HK-2 (cell line): ENCODE data around the gene FRMD7.
"Not testable (repeated sequence)": the region's sequence is repeated elsewhere in the genome, so short reads cannot be mapped to it uniquely, and the experiment has no call there.

Experiments used
- DNase-seq: peaks from one replicate; pipeline ENCODE4 v3.0.0-alpha.2; 2018; ENCODE audit not compliant: unreplicated experiment

The FRMD7 gene, protein sequence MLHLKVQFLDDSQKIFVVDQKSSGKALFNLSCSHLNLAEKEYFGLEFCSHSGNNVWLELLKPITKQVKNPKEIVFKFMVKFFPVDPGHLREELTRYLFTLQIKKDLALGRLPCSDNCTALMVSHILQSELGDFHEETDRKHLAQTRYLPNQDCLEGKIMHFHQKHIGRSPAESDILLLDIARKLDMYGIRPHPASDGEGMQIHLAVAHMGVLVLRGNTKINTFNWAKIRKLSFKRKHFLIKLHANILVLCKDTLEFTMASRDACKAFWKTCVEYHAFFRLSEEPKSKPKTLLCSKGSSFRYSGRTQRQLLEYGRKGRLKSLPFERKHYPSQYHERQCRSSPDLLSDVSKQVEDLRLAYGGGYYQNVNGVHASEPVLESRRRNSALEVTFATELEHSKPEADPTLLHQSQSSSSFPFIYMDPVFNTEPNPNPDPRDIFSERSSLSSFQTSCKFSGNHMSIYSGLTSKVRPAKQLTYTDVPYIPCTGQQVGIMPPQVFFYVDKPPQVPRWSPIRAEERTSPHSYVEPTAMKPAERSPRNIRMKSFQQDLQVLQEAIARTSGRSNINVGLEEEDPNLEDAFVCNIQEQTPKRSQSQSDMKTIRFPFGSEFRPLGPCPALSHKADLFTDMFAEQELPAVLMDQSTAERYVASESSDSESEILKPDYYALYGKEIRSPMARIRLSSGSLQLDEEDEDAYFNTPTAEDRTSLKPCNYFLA

DNA sequence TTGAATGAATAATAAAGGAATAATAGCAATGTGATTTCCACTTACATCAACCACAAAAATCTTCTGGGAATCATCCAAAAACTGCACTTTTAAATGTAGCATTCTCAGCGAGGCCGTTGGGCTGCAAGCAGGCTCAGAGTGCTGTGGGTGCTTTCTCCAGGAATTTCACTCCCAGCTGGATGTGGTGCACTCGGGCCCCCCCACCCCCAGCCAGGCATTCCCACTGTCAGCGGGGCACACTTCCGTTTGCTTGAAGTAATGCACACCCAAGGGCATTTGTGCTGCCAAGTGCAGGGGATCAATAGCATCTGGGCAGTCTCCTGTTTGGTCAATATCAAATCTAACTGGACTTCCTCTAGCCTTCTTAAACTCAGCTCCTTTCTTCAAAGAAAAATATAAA lies at the start of gene FRMD7:
Gene FRMD7 (minus strand): TSS at position 278 of the 400 bp plus-strand sequence. CDS start 176 bp downstream, at position 102.
- DNase-seq, result no peak

DNA sequence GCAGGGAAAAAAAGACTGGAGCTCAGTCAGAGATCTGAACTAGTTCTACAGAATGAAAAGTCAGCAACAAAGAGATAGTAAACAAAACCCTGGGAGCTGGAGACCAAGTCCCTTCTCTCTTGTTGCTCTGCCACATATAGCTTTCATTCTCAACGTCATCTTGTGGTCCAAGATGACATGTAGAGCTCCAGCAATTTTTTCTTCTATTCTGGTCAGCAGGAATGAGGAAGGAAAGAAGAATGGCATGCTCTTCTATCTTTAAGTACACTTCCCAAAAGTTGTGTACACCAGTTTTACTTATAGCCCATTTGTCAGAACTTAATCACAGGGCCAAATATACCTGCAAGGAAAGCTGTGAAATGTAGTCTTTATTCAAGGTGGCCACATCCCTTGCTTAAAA lies 45.8 kb upstream of the FRMD7 start:
- no peak for DNase-seq

DNA sequence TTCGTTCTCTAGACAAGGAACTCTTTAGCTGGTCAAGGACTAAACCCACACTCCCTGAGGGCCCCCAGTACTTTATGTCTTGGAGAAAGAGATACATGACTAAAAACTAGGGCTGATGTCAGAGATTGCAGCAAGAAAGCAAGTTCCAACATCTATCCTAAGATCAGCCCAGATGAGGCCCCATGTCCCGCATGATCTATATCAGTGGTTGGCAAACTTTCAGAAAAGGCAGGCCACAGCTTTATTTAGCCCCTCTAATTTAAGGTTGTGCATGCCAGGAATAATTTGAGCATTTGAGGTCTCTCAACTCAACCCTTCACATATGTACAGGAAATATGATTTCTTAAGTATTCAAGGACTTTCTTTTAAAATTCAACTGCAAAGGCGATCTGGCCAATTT lies 44.1 kb upstream of the FRMD7 start:
- DNase-seq, result no peak

DNA sequence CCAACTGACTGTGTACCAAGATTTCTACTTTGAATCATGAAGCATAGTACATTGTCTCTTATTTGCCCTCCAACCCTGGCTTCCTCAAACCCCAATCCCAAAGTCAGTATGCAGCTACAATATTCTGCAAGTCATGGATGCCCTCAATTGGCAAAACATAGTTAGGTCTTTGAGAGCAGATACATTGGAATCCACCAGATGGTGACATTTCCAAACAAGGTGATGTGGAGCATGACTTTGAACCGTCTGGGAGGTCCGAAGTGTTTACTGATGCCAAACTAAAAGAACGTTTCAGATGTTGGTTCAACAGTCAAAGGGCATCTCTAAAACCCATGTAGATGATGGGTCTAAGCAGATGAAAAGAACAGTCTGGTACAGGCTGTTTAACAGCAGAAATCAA lies 43.7 kb upstream of the FRMD7 start:
- no peak for DNase-seq

DNA sequence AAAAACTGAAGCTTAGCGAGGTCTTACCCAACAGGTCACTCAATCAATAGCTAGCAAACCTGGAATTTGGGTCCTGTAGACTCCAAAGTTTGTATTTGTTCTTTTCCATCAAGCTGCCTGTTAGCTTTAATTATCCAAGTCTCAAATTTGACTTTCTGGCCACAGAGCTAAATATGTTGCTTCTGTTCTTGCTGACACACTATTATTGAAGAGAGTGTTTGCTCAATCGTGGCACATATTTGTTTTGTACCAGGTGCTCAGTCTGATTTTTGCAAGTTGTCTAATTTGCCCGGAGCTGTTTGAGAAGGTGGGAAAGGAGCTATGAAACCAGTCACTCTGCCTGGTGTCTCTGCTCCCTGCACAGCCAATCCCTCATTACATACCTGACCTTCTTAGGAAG lies 41.7 kb upstream of the FRMD7 start:
- no peak for DNase-seq

DNA sequence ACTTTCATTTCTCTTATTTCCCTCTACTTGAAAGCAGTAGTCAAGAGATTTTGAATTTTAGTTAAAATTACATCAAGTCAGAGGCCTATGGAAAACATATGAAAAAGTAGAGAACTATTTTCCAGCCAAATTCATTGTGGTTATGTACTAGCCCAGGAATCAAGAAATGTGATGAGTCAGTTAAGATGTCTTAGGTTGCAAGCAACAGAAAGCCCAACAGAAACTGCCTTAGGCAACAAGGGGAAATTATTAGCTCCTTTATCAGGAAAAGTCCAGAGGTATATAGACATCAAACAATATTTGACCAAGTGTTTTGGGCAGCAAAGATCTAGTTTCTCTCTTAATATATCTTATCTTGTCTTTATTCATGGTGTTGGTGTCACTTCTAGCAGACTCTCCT lies 37.8 kb upstream of the FRMD7 start:
- no peak for DNase-seq

DNA sequence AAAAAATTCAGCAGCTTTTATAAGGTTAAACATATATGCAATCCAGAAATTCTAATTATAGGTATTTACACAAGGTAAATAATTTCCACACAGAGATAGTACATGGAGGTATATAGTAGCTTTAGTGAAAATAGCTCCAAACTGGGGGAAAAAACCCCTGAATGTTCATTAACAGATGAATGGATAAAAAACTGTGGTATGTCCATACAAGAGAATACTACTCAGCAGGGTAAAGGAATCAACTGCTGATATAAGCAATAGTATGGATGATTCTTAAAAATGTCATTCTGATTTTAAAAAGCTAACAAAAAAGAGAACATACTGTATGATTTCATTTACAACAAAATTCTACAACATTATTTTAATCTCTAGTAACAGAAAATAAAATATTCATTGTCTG lies 37.2 kb upstream of the FRMD7 start:
- no peak for DNase-seq

DNA sequence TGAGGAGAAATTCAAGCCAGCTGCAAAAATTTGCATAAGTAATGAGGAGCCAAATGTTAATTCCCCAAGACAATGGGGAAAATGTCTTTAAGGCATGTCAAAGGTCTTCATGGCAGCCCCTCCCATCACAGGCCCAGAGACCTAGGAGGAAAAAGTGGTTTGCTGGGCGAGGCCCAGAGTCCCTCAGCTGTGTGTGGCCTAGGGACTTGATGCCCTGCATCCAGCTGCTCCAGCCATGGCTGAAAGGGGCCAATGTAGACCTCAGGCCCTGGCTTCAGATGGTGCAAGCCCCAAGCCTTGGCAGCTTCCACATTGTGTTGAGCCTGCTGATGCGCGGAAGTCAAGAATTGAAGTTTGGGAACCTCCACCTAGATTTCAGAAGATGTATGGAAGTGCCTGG lies 35.3 kb upstream of the FRMD7 start:
- not testable (repeated sequence) for DNase-seq

DNA sequence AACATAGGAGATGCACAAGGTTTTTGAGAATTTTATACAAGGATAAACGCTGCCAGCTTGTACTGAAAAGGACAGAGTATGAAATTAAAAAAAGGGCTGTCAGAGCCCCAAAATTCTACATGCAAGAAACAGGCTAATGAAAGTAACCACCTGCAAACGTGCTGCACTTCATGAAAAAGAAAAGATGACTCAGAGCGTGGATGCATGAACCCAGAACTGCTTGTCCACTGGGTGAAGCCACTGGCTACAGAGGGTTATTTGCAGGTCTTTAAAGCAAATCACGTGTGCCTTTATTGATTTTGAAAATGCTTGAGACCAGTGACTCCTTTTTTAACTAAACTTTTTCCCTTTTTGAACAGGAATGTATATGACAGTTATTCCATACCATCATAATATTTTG lies 25.3 kb upstream of the FRMD7 start:
- no peak for DNase-seq

DNA sequence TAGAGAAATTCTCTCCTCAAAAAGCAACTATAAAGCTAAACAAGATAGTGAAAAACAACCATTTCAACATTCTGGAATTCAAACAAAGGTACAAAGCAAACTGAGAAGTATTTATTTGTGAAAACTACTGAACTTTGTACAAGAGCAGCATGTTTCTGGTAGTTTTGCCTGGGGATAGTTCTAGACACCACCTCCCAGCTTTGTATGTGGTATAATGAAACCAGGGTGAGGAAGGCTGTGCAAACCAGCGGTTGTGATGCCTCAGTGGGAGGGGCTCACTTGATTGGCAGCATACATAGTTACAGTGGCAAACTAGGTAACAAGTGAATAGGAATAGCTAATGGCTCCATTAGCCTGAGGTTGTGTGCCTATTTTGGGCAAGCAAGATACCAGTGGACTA lies 18.6 kb upstream of the FRMD7 start:
- no peak for DNase-seq

DNA sequence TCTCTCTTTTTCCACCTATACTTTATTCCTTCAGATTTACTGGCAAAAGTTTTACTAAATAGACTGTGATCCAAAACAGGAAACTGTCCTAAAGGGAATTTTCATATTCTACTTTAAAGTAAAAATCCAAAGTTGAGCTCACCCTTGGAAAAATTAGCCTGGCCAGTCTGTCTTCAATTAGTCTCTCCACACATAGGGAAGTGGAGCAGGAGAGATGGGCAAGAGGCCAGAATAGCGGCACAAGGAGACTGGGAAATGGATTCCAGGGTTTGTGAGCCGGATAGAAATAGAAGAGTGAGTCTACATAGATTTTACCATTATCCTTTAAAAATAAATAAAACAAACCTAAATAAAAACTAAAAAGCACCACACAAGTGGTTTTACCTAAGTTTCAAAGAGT lies 16.2 kb upstream of the FRMD7 start:
- no peak for DNase-seq

DNA sequence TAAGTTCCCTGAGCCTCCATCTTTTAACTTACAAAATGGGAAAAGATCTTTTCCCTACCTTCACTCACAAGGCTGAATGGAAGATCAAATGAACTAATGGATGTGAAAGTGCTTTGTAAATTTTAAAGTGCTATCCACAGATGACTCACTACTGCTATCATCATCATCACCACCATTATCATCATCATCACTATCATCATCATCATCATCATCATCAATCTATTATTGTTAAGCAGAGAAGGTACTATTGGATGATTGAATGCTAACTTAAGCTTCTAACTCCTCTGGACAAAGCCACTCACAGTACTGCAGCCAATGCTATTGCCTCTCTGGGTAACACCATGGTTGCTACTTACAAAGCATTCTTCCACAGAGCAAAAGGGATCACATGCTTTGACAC lies 1.9 kb downstream of the FRMD7 start:
- DNase-seq, result no peak

DNA sequence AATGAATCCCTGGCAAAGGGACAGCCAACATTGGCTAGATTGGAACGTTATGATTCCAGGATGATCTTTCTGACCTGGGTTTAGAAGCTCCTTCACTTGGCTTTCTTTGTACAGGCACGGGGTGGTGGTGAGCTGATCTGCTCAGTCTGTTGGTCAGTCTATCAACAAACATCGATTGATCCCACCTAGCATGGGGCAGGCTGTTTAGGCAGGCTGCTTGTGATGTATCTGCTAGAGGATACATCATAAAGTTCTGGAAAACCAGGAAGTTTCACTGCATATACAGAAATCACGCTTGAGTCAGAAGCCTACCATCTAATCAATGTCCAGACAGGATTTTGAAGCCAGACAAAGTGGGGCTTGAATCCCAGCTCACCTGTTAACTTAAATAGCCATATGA lies 6.9 kb downstream of the FRMD7 start:
- no peak for DNase-seq

DNA sequence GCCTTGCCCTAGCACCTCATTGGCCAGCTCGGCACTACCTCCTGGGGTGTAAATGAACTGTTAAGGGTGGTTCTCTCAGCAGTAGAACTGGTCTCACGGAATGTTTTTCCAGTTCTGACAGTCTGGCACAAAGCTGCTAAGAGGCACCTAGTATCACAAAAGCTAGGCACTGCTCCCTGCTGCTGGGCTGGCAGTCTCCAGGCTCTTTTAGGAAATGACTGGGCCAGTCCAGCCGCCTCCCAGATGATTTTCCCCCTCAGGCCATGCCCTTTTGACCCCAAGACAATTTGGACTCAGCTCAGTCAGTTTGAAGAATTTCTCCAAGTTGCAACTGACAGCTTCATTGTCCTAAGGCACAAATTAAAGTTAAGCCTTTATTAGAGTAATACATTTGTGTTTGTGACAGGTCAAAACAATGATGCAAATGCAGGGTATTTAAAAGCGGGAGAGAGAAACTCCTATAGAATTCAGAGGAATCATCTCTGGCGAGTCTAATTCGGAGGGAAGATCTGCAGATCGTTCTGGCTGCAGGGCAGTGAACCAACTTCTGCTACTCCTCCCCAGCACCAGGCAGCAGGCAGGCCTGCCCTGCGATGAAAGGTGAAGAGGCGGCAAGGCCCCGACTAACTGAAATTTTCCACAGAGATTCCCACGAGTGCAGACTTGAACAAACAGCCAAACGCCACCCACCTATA lies 7.9 kb downstream of the FRMD7 start:
- DNase-seq, result no peak

DNA sequence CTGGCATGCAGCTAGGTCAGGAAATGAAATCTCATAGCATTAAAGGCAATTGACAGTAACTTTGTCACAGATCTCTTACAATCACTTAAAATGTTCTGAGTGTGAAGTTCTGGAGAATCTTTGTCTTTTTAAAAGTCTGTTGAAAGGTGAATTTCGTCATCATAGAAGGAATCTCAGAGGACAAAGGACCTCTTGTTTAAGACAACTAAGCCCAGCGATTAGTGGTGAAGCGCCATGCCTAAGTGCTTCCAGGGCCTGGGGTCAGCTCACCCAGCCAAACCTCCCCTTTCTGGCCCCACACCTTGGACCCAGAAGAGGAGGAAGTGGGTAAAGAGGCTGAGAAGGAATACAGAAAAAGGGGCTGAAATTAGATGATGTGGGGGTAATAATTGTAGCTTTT lies 8.5 kb downstream of the FRMD7 start:
- DNase-seq, result no peak

DNA sequence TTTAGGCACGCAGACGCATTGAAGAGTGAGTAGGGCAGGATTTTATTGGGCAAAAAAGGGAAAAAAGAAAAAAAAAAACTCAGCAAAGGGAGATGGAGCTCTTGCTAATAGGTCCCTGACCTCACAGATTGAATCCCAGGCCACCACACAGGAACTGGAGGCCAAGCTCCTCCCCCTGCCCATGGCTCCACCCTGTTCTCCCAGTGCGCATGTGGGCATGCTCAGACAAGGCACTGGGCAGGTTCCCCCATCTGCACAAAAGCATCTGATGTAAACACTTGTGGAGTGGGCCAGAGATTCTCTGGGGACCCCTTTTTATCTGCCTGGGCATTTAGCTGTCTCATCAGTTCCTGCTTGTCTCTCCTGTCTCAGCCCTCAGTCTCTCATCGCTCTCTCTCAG lies 9.5 kb downstream of the FRMD7 start:
- DNase-seq, result no peak

DNA sequence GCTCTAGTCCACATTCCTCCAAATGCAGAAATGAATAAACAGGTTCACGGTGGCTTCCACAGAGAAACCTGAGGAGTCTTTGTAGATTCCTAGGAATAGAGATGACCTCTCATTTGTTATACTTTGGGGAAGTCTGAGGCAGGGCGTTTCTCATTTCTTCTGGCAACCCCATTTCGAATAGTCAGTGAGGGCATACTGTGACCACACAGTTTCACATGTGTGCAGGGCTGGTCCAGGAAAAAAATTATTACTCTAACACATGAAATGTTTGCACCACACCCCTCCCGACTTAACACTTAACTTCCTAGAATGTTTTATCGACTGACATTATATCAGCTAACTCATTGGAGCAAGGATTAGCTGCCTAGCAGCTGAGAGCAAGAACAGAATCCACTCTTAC lies 12.0 kb downstream of the FRMD7 start:
- DNase-seq, result no peak

DNA sequence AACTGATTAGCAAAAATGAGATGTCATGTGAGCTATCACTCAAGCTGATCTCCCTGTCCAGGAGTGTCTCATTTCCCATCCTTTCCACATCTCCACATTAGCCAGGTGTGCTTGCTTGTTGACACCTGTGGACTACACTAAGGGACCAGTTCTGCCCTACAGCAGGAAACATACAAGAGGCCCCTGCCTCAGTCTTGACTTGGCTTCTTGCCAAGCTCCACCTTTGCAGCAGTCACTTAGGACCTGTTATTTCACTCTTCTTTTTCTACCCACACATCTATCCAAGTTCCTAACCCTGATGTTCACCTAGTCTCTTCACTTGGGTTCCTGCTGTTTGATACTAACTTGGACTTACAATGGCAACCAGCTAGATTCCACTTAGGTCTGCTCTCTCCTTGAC lies 13.2 kb downstream of the FRMD7 start:
- DNase-seq, result no peak

DNA sequence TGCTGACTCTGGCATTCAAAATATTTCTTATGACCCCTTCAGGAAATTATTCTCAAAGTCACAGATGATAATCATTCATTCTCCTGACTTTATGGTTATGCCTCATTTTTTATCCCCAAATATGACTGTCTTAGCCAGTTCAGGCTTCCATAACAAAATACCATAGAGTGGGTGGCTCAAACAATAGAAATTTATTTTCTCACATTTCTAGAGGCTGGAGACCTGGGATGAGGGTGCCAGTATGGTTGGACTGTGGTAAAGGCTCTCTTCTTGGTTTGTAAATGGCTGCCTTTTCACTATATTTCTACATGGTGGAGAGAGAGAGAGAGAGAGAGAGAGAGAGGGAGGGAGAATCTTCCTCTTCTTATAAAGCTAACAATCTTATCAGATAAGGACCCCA lies 20.5 kb downstream of the FRMD7 start:
- no peak for DNase-seq

DNA sequence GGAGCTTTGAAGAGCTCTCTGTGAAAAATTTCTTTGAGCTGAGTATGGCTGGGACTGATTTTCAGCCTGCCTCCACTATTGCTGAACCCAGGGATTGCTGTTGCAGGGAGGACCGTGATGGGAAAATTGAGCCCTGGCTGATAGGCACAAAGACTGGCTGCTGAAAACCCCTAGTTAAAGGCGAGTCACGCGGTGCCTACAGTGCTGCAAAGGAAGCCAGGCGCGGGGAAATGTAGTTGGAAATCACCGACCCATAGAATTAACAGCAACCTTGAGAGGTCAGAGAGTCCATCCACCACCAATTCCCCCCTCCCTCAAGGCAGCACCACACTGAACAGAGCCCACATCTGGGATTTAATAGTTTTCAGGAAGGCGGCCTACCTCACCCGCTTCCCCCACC lies 26.0 kb downstream of the FRMD7 start:
- no peak for DNase-seq

DNA sequence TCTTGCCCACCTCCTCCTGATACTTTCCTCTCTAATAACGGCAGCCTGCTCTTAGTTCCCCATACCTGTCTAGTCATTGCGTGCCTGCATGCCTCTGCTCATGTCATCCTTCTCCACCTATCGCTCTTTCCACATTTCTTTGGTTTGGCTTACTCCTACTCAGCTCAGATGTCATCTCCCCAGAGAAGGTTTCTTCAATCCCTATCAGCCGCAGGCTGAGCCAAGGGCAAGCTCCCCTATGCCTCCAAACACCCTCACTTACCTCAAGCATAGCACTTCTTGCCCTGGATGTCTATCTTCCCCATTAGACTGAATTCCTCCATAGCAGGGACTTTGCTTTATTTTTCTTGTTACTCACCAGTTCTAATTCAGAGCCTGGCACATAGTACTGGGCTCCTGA lies 26.6 kb downstream of the FRMD7 start:
- no peak for DNase-seq

DNA sequence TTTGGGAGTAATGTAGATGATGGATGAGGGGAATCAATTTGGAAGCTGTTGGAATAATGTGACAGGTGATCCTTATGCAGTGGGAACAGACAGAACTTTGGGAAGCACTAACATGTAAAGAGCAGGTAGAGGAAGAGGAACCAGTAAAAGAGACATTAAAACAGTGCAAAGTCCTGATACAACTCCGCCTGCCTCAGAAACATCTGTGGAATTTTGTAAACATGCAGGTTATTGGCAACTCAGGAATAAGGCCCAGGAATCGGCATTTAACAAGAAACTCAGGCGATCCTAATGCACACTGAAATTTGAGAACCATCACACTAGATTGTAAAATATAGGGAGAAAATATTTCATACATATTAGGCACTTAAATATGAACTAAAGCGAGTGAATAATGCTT lies 29.1 kb downstream of the FRMD7 start:
- DNase-seq, result not testable (repeated sequence)

DNA sequence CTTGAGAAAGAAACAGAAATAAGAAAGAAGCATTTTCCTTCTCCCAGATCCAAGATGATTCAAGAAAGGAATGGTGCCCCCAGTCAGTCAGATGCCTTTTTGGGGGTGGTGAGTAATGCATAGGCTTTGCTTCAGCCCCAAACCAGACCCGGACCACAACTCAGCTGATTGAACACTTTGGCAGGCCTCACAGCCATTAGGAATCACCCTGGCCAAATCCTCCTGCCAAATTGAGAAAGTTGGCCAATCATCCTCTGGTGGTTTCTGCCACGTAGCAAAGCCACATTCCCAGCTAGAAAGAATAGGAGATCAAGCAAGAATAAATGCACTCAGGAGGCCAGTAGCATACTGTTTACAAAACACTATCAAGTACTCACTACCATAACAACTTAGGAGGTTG lies 33.7 kb downstream of the FRMD7 start:
- no peak for DNase-seq
